GM12873 (cell line): ENCODE results near the gene TYW1B.

Source experiments
- CTCF ChIP-seq: IDR thresholded peaks from 2 replicates; pipeline ENCODE4 v1.5.1; 2012; ENCODE audit warnings: low read depth, mild to moderate bottlenecking, moderate library complexity, low read length, control low read depth; ENCODE audit not compliant: insufficient read depth; ENCODE audit errors: missing control alignments

TYW1B gene

DNA sequence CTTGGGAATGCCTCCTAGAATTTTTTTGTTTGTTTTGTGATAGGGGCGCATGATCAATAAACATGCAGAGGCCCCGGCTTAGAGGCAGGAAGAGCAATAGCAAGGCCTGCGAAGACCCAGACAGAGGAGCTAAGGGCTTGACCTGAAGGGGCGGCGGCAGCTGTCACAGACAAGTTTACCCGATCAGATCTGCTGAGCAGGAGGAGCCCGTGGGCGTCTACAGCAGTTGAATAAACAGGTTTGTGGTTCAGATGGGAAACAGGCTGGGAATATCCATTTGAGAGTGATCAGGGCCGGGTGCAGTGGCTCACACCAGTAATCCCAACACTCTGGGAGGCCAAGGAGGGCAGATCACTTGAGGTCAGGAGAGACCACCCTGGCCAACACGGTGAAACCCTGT lies 289.9 kb downstream of the TYW1B start:
- no peak for TF ChIP-seq CTCF
